Panc1 (cell line): Measurements from ENCODE around the gene CHST14. TPM values are rescaled to one million over a fixed set of nuclear protein-coding genes. Genes with fewer than 3 reads are reported as not detected.

Source experiments
- ATAC-seq: fragments of 200-7000 bp; cut with Tn5 transposase; 2 replicates; pipeline ENCODE4 v1.9.1; 2020; ENCODE audit warnings: mild to moderate bottlenecking, moderate library complexity
- BruUV-seq: library from RNA; stranded (reverse); fragments of 400-500 nt; replicated peaks from 2 replicates; lab custom pipeline; 2021; lab: Mats Ljungman, UMichigan
- CTCF ChIA-PET: fragments of 300-600 bp; sonication (Branson Sonifier 250); formaldehyde crosslinking; loops from one replicate; lab custom pipeline; 2022; ENCODE audit warnings: antibody characterized with exemption; lab: Charles Lee
- POLR2A ChIA-PET: fragments of 300-600 bp; sonication (Branson Sonifier 250); formaldehyde crosslinking; loops from one replicate; lab custom pipeline; 2022; ENCODE audit warnings: antibody characterized with exemption; lab: Charles Lee
- DNase-seq: peaks from one replicate; pipeline ENCODE4 v3.0.0-alpha.2; 2010; ENCODE audit warnings: low read depth, low spot score
- H3K27ac ChIP-seq: 2 replicates; pipeline ENCODE4 v1.5.1; 2011; ENCODE audit warnings: mild to moderate bottlenecking, low read length, inconsistent platforms
- H3K27me3 ChIP-seq: fragments of 200-500 bp; sonication (Bioruptor generic); 2 replicates; pipeline ENCODE4 v1.6.0; 2014; ENCODE audit warnings: low read length, inconsistent platforms; ENCODE audit not compliant: control insufficient read depth, insufficient read depth
- H3K36me3 ChIP-seq: fragments of 200-500 bp; sonication (Bioruptor generic); 2 replicates; pipeline ENCODE4 v1.5.1; 2014; ENCODE audit warnings: inconsistent platforms, mild to moderate bottlenecking, low read length, moderate library complexity; ENCODE audit not compliant: control insufficient read depth, insufficient read depth
- H3K4me1 ChIP-seq: 2 replicates; pipeline ENCODE4 v1.5.1; 2011; ENCODE audit warnings: inconsistent platforms, mild to moderate bottlenecking, low read length, moderate library complexity; ENCODE audit not compliant: control insufficient read depth, insufficient read depth
- H3K4me3 ChIP-seq, 2 experiments: 2 replicates each; pipeline ENCODE4 v1.5.1; 2011 to 2012; ENCODE audit warnings: low read depth in 2 of 2, low read length in 2 of 2, mild to moderate bottlenecking in 2 of 2, inconsistent platforms in 1 of 2, moderate library complexity in 1 of 2
- H3K9me3 ChIP-seq: fragments of 200-500 bp; sonication (Bioruptor generic); 2 replicates; pipeline ENCODE4 v1.5.1; 2014; ENCODE audit warnings: low read depth, mild to moderate bottlenecking, inconsistent platforms, low read length, moderate library complexity; ENCODE audit not compliant: control insufficient read depth, insufficient read depth
- POLR2AphosphoS5 ChIP-seq: IDR thresholded peaks from 2 replicates; pipeline ENCODE4 v1.6.1; 2012; ENCODE audit warnings: mild to moderate bottlenecking, low read depth, low read length, moderate library complexity
- SIN3A ChIP-seq: IDR thresholded peaks from 2 replicates; pipeline ENCODE4 v1.6.1; 2012; ENCODE audit warnings: low read depth, mild to moderate bottlenecking, low read length, moderate library complexity, borderline replicate concordance; ENCODE audit not compliant: insufficient read depth
- TCF7L2 ChIP-seq: IDR thresholded peaks from 2 replicates; pipeline ENCODE4 v1.6.1; 2011; ENCODE audit warnings: mild to moderate bottlenecking, low read depth, low read length, inconsistent platforms
- in situ Hi-C: cut with HindIII; loops from 2 replicates; pipeline ENCODE4 v1.10.0; 2016; ENCODE audit warnings: low sequenced_read_pairs, low pct_unique_long_range_greater_than_20kb
- intact Hi-C: fragments of 100-400 bp; cut with micrococcal nuclease; formaldehyde crosslinking; loops from one replicate; pipeline ENCODE4 v1.10.0; 2022; ENCODE audit not compliant: unreplicated experiment
- total RNA-seq: library from RNA; stranded (reverse); gene quantifications from one replicate; pipeline ENCODE4 v1.2.1, GENCODE V29; 2021; ENCODE audit not compliant: unreplicated experiment
- TF ChIP-seq, protein P1 (sequence below): fragments of 450-650 bp; IDR thresholded peaks from 2 replicates; pipeline ENCODE4 v1.5.1; 2017; ENCODE audit warnings: mild to moderate bottlenecking
- TF ChIP-seq, protein P2 (sequence below), 2 experiments: IDR thresholded peaks; 2 replicates each; pipeline ENCODE4 v1.6.1; 2011 to 2012; ENCODE audit warnings: low read depth in 2 of 2, control low read depth in 1 of 2, low read length in 1 of 2, mild to moderate bottlenecking in 1 of 2, moderate library complexity in 1 of 2; ENCODE audit not compliant: insufficient read depth in 1 of 2

CHST14 gene
- total RNA-seq, 1 experiment from 2014 or later = 42.4 TPM

DNA sequence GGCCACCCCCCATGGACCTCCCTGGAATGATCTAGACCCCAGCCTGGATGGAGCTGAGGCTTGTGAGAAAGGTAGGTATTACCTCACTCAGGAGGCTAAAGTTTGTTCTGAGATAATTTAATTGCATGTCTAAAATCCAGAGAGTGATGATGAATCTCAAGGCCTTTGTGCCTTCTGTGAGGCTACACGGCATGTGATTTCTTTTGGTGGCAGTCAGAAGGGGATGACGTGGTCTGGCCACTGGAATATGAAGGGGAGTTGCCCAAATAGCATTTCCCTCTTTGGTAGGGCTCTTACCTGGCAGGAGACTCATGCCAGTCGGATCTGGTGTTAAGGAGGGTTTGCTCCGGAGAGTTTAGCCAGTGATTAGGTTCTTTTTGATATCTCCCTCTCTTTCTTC is 27.5 kb upstream of the CHST14 start:
- in situ Hi-C loops = no loop called here
- ChIA-PET POLR2A (interaction anchor here (0.8 kb wide), 1 partner anchor 11 kb away, joined by 3 read pairs; no protein-coding TSS in a partner anchor), CTCF (no interaction called here)
- Histone ChIP-seq H3K4me3 (peak overlapping the region in 1 of 2 experiments; percentile 57; a peak in 1 of 4 replicates), H3K9me3 (no peaks in the 10 kb centered on the region), H3K4me1 (peaks cover 54% of the 10 kb centered on the region), H3K27me3 (no peaks in the 10 kb centered on the region), H3K27ac (no peak overlapping the region; the same call in 1 of the 2 replicates), H3K36me3 (no peaks in the 10 kb centered on the region; the same call in 1 of the 2 replicates)
- ATAC-seq = no peak
- TF ChIP-seq, protein P1, sequence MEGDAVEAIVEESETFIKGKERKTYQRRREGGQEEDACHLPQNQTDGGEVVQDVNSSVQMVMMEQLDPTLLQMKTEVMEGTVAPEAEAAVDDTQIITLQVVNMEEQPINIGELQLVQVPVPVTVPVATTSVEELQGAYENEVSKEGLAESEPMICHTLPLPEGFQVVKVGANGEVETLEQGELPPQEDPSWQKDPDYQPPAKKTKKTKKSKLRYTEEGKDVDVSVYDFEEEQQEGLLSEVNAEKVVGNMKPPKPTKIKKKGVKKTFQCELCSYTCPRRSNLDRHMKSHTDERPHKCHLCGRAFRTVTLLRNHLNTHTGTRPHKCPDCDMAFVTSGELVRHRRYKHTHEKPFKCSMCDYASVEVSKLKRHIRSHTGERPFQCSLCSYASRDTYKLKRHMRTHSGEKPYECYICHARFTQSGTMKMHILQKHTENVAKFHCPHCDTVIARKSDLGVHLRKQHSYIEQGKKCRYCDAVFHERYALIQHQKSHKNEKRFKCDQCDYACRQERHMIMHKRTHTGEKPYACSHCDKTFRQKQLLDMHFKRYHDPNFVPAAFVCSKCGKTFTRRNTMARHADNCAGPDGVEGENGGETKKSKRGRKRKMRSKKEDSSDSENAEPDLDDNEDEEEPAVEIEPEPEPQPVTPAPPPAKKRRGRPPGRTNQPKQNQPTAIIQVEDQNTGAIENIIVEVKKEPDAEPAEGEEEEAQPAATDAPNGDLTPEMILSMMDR = no peak
- no peak for TF ChIP-seq SIN3A
- TF ChIP-seq TCF7L2 = no peak
- DNase-seq = no peak
- BruUV-seq = no TSS peak
- intact Hi-C loops = loop anchor here (5.0 kb wide), 1 partner anchor 64 kb away; no protein-coding TSS in a partner anchor

DNA sequence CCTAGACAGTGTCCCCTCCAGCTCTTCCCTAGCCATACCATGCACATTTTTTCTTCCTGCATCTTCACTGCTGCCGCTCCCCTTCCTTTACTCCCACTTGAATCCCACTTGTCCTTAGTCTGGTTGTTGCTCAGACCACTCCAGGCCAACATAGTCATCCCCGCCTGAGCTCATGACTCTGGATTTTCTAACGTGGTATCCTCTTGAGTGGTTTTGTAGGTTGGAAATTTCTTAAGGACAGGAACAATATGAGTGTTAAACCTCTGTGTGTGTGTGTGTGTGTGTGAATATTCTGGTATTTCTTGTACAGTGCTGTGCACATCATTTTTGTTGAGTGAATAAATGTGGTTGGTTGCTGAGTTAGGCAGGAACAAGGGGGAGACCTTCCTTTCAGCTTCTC is 26.9 kb upstream of the CHST14 start:
- TF ChIP-seq, protein P2, sequence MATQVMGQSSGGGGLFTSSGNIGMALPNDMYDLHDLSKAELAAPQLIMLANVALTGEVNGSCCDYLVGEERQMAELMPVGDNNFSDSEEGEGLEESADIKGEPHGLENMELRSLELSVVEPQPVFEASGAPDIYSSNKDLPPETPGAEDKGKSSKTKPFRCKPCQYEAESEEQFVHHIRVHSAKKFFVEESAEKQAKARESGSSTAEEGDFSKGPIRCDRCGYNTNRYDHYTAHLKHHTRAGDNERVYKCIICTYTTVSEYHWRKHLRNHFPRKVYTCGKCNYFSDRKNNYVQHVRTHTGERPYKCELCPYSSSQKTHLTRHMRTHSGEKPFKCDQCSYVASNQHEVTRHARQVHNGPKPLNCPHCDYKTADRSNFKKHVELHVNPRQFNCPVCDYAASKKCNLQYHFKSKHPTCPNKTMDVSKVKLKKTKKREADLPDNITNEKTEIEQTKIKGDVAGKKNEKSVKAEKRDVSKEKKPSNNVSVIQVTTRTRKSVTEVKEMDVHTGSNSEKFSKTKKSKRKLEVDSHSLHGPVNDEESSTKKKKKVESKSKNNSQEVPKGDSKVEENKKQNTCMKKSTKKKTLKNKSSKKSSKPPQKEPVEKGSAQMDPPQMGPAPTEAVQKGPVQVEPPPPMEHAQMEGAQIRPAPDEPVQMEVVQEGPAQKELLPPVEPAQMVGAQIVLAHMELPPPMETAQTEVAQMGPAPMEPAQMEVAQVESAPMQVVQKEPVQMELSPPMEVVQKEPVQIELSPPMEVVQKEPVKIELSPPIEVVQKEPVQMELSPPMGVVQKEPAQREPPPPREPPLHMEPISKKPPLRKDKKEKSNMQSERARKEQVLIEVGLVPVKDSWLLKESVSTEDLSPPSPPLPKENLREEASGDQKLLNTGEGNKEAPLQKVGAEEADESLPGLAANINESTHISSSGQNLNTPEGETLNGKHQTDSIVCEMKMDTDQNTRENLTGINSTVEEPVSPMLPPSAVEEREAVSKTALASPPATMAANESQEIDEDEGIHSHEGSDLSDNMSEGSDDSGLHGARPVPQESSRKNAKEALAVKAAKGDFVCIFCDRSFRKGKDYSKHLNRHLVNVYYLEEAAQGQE (IDR thresholded peaks at IDR 0.05; ENCODE audit: insufficient read depth in 1 of 2, low read depth in 2 of 2, low read length in 1 of 2) = no peak
- TF ChIP-seq TCF7L2 (no peak), POLR2AphosphoS5 (no peak), SIN3A (no peak)
- TF ChIP-seq, protein P1 = no peak
- no peak overlapping the region for H3K4me3 ChIP-seq
- no peaks in the 10 kb centered on the region for H3K9me3 ChIP-seq
- H3K27ac ChIP-seq = no peak overlapping the region
- ATAC-seq (no peak), DNase-seq (no peak)
- peaks cover 48% of the 10 kb centered on the region for H3K4me1 ChIP-seq
- no peaks in the 10 kb centered on the region; the same call in 1 of the 2 replicates for H3K36me3 ChIP-seq
- in situ Hi-C loops (no loop called here), intact Hi-C loops (loop anchor here (5.0 kb wide), 1 partner anchor 63 kb away; no protein-coding TSS in a partner anchor)
- POLR2A ChIA-PET = interaction anchor here (0.8 kb wide), 1 partner anchor 10 kb away, joined by 3 read pairs; no protein-coding TSS in a partner anchor
- no TSS peak for BruUV-seq
- CTCF ChIA-PET = no interaction called here
- no peaks in the 10 kb centered on the region for H3K27me3 ChIP-seq
